Panc1 (cell line): ENCODE measurements around the gene OPN1LW. TPM values are rescaled to one million over a fixed set of nuclear protein-coding genes. Genes with fewer than 3 reads are reported as not detected.
"Not testable (repeated sequence)": the region's sequence is repeated elsewhere in the genome, so short reads cannot be mapped to it uniquely, and the experiment has no call there.

Source experiments
- ATAC-seq: fragments of 200-7000 bp; cut with Tn5 transposase; 2 replicates; pipeline ENCODE4 v1.9.1; 2020; ENCODE audit warnings: mild to moderate bottlenecking, moderate library complexity
- BruUV-seq: library from RNA; stranded (reverse); fragments of 400-500 nt; replicated peaks from 2 replicates; lab custom pipeline; 2021; lab: Mats Ljungman, UMichigan
- CTCF ChIA-PET: fragments of 300-600 bp; sonication (Branson Sonifier 250); formaldehyde crosslinking; loops from one replicate; lab custom pipeline; 2022; ENCODE audit warnings: antibody characterized with exemption; lab: Charles Lee
- POLR2A ChIA-PET: fragments of 300-600 bp; sonication (Branson Sonifier 250); formaldehyde crosslinking; loops from one replicate; lab custom pipeline; 2022; ENCODE audit warnings: antibody characterized with exemption; lab: Charles Lee
- DNase-seq: peaks from one replicate; pipeline ENCODE4 v3.0.0-alpha.2; 2010; ENCODE audit warnings: low read depth, low spot score
- H3K27ac ChIP-seq: 2 replicates; pipeline ENCODE4 v1.5.1; 2011; ENCODE audit warnings: mild to moderate bottlenecking, low read length, inconsistent platforms
- H3K27me3 ChIP-seq: fragments of 200-500 bp; sonication (Bioruptor generic); 2 replicates; pipeline ENCODE4 v1.6.0; 2014; ENCODE audit warnings: low read length, inconsistent platforms; ENCODE audit not compliant: control insufficient read depth, insufficient read depth
- H3K36me3 ChIP-seq: fragments of 200-500 bp; sonication (Bioruptor generic); 2 replicates; pipeline ENCODE4 v1.5.1; 2014; ENCODE audit warnings: inconsistent platforms, mild to moderate bottlenecking, low read length, moderate library complexity; ENCODE audit not compliant: control insufficient read depth, insufficient read depth
- H3K4me1 ChIP-seq: 2 replicates; pipeline ENCODE4 v1.5.1; 2011; ENCODE audit warnings: inconsistent platforms, mild to moderate bottlenecking, low read length, moderate library complexity; ENCODE audit not compliant: control insufficient read depth, insufficient read depth
- H3K4me3 ChIP-seq, 2 experiments: 2 replicates each; pipeline ENCODE4 v1.5.1; 2011 to 2012; ENCODE audit warnings: low read depth in 2 of 2, low read length in 2 of 2, mild to moderate bottlenecking in 2 of 2, inconsistent platforms in 1 of 2, moderate library complexity in 1 of 2
- H3K9me3 ChIP-seq: fragments of 200-500 bp; sonication (Bioruptor generic); 2 replicates; pipeline ENCODE4 v1.5.1; 2014; ENCODE audit warnings: low read depth, mild to moderate bottlenecking, inconsistent platforms, low read length, moderate library complexity; ENCODE audit not compliant: control insufficient read depth, insufficient read depth
- in situ Hi-C: cut with HindIII; loops from 2 replicates; pipeline ENCODE4 v1.10.0; 2016; ENCODE audit warnings: low sequenced_read_pairs, low pct_unique_long_range_greater_than_20kb
- intact Hi-C: fragments of 100-400 bp; cut with micrococcal nuclease; formaldehyde crosslinking; loops from one replicate; pipeline ENCODE4 v1.10.0; 2022; ENCODE audit not compliant: unreplicated experiment
- total RNA-seq: library from RNA; stranded (reverse); gene quantifications from one replicate; pipeline ENCODE4 v1.2.1, GENCODE V29; 2021; ENCODE audit not compliant: unreplicated experiment

Gene OPN1LW
- total RNA-seq, 1 experiment from 2014 or later, result not detected

DNA sequence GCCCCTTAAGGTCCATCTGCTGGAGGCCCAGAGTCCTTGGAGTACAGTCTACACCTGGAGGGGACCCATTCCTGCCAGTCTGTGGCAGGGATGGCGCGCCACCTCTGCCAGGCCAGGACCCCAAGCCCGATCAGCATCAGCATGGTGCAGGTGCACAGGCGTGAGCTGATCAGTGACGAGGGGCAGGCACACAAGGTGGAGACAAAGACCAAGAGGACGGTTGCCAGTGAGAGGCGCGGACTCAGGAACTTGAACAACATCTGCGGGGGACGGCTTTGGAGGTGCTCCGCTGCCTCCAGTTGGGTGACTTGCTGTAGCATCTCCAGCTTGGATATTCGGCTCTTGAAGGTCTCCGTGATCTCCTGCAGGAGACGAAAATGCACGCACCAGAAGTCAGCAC lies 52.4 kb downstream of the OPN1LW start:
- CTCF ChIA-PET, H3K4me3 ChIP-seq, H3K27me3 ChIP-seq, DNase-seq, H3K27ac ChIP-seq, in situ Hi-C loops, H3K9me3 ChIP-seq, POLR2A ChIA-PET, H3K4me1 ChIP-seq, BruUV-seq, intact Hi-C loops, H3K36me3 ChIP-seq, ATAC-seq: not testable (repeated sequence)

Other genes starting within 250 kb of the OPN1LW start
- 10.6 TPM for gene AVPR2, start 239.6 kb upstream of the OPN1LW start, total RNA-seq
- gene ARHGAP4, start 218.0 kb upstream of the OPN1LW start, total RNA-seq, result 225 TPM
- 246 TPM for gene NAA10, start 209.2 kb upstream of the OPN1LW start, total RNA-seq
- gene RENBP, start 199.6 kb upstream of the OPN1LW start, total RNA-seq, result 0.62 TPM
- gene HCFC1, start 172.4 kb upstream of the OPN1LW start, total RNA-seq, result 113 TPM
- gene TMEM187, start 171.5 kb upstream of the OPN1LW start, total RNA-seq, result 15.7 TPM
- gene IRAK1, start 124.3 kb upstream of the OPN1LW start, total RNA-seq, result 432 TPM
- gene MECP2, start 46.5 kb upstream of the OPN1LW start, total RNA-seq, result 88.9 TPM
- gene OPN1MW, start 38.4 kb downstream of the OPN1LW start, total RNA-seq, result not detected
- not detected for gene OPN1MW2, start 75.5 kb downstream of the OPN1LW start, total RNA-seq
- gene OPN1MW3, start 113.3 kb downstream of the OPN1LW start, total RNA-seq, result not detected
- gene TEX28, start 150.9 kb downstream of the OPN1LW start, total RNA-seq, result not detected
- not detected for gene TKTL1, start 151.6 kb downstream of the OPN1LW start, total RNA-seq
- 920 TPM for gene FLNA, start 230.4 kb downstream of the OPN1LW start, total RNA-seq
- 178 TPM for gene EMD, start 235.1 kb downstream of the OPN1LW start, total RNA-seq